ENCODE measurements around the gene PRM1.

PRM1 gene

DNA sequence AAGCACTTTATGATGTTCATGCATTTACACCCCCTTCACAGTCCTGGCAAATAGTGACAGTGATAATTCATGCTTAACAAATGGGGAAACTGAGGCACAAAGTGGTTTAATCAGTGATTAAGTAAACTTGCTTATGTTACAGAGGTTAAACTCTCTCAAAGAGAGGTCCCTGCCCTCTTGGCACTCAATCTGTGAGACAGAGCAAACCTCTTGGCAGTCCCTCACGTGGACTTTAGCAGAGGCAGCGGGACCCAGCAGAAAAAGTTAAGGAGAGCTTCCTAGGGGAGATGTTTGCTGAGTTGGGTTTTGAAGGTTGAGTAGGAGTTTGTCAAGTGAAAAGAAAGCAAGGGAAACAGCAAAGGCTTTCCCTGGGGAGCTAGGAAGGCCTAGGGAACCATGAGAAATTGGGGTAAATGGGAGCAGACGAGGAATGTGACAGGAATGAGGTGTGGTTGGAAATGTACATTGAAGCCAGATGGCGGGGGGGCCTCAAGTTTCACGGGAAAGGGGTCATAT is 35.9 kb downstream of the PRM1 start:
- Histone ChIP-seq H3K9ac (ENCODE audit: low read depth, low read length) (no peak overlapping the region), H3K4me1 (ENCODE audit: insufficient read depth, low read length) (no peaks in the 10 kb centered on the region), H3K9me3 (ENCODE audit: insufficient read depth, low read depth, low read length) (no peaks in the 10 kb centered on the region), H3K27ac (ENCODE audit: low read depth, low read length) (no peak overlapping the region), H3K36me3 (ENCODE audit: insufficient read depth, low read length) (no peaks in the 10 kb centered on the region), H3K27me3 (ENCODE audit: insufficient read depth, low read length) (no peaks in the 10 kb centered on the region), H3K4me3 (ENCODE audit: low read length) (no peak overlapping the region)
- WGBS: 84% methylated on average over 5 of the region's 5 CpGs

DNA sequence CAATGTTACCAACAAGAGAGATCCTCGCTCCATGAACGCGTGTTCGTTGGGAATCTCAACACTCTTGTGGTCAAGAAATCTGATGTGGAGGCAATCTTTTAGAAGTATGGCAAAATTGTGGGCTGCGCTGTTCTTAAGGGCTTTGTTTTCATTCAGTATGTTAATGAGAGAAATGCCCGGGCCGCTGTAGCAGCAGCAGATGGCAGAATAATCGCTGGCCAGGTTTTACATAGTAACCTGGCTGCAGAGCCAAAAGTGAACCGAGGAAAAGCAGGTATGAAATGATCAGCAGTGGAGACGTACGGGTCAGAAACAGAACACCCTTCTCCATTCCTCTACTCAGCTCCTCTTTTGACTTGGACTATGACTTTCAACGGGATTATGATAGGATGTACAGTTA is 38.5 kb downstream of the PRM1 start:
- no peak overlapping the region for H3K27ac ChIP-seq (ENCODE audit: low read depth, low read length)
- H3K4me1 ChIP-seq (ENCODE audit: insufficient read depth, low read length): no peaks in the 10 kb centered on the region
- WGBS: 88% methylated on average over 12 of the region's 12 CpGs
- no peaks in the 10 kb centered on the region for H3K36me3 ChIP-seq (ENCODE audit: insufficient read depth, low read length)
- H3K9me3 ChIP-seq (ENCODE audit: insufficient read depth, low read depth, low read length): no peaks in the 10 kb centered on the region
- no peaks in the 10 kb centered on the region for H3K27me3 ChIP-seq (ENCODE audit: insufficient read depth, low read length)
- no peak overlapping the region for H3K4me3 ChIP-seq (ENCODE audit: low read length)
- no peak overlapping the region for H3K9ac ChIP-seq (ENCODE audit: low read depth, low read length)

DNA sequence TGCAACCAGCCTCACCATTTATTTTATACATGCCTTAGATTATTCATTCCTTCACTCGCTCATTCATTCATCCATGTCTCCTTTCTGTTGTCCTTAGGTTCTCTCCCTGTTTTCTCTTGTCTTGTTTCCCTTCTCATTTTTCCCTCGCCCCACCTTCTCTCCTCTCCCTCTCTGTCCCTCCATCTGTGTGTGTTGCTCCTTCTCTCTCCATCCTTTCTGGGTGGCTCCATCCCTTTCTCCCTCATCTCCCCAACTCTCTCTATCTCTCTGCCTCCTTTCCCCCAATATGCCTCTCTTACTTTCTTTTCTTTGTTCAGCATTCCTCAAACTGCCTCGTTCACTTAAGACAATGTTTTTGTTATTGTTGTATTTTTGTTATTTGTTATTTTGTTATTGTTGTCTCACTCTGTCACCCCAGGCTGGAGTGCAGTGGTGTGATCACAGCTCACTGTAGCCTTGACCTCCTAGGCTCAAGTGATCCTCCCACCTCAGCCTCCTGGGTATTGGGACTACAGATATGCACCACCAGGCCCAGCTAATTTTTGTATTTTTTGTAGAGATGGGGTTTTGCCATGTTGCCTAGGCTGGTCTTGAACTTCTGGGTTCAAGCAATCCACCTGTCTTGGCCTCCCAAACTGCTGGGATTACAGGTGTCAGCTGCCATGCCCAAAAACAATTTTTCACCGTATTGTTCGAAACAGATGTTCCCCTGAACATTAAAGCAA is 39.5 kb downstream of the PRM1 start:
- H3K27ac ChIP-seq (ENCODE audit: low read depth, low read length): no peak overlapping the region
- no peaks in the 10 kb centered on the region for H3K36me3 ChIP-seq (ENCODE audit: insufficient read depth, low read length)
- H3K4me3 ChIP-seq (ENCODE audit: low read length): no peak overlapping the region
- no peaks in the 10 kb centered on the region for H3K4me1 ChIP-seq (ENCODE audit: insufficient read depth, low read length)
- no peaks in the 10 kb centered on the region for H3K27me3 ChIP-seq (ENCODE audit: insufficient read depth, low read length)
- WGBS: 95% methylated on average over 4 of the region's 5 CpGs
- H3K9me3 ChIP-seq (ENCODE audit: insufficient read depth, low read depth, low read length): no peaks in the 10 kb centered on the region
- H3K9ac ChIP-seq (ENCODE audit: low read depth, low read length): no peak overlapping the region

DNA sequence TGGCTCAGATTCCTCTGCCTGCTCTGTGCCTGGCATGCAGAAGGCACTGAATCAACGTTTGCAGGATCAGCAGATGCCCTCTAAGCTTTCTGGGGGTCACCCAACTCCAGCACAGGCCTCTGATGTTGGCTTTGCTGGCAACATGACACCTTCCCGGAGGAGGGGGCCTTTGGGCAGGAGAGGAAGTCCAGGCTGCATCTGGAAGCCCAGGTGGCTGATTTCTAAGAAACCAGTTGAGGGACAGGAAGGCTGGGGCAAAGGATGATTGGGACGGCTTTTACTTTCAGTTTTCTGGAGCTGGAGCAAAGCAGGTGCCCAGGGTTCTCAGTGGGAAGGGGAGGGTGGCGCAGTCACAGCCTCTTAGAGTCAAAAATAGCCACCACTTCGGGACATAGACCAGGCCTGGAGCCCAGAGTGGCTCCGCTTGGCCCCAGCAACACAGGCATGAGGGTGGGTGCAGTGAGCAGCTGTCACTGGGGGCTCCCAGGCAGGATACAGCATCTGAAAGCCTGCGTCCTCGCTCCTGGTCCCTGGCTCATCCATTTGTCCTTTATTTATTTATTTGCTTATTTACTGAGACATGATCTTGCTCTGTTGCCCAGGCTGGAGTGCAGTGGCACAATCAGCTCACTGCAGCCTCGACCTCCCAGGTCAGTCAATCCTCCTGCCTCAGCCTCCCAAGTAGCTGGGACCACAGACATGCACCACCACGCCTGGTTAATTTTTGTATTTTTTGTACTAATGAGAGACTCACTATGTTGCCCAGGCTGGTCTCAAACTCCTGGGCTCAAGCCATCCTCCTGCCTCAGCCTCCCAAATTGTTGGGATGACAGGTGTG is 40.3 kb downstream of the PRM1 start:
- WGBS: 89% methylated on average over 10 of the region's 10 CpGs
- Histone ChIP-seq H3K27ac (ENCODE audit: low read depth, low read length) (no peak overlapping the region), H3K9me3 (ENCODE audit: insufficient read depth, low read depth, low read length) (no peaks in the 10 kb centered on the region), H3K4me3 (ENCODE audit: low read length) (no peak overlapping the region), H3K4me1 (ENCODE audit: insufficient read depth, low read length) (no peaks in the 10 kb centered on the region), H3K36me3 (ENCODE audit: insufficient read depth, low read length) (no peaks in the 10 kb centered on the region), H3K9ac (ENCODE audit: low read depth, low read length) (no peak overlapping the region), H3K27me3 (ENCODE audit: insufficient read depth, low read length) (no peaks in the 10 kb centered on the region)

DNA sequence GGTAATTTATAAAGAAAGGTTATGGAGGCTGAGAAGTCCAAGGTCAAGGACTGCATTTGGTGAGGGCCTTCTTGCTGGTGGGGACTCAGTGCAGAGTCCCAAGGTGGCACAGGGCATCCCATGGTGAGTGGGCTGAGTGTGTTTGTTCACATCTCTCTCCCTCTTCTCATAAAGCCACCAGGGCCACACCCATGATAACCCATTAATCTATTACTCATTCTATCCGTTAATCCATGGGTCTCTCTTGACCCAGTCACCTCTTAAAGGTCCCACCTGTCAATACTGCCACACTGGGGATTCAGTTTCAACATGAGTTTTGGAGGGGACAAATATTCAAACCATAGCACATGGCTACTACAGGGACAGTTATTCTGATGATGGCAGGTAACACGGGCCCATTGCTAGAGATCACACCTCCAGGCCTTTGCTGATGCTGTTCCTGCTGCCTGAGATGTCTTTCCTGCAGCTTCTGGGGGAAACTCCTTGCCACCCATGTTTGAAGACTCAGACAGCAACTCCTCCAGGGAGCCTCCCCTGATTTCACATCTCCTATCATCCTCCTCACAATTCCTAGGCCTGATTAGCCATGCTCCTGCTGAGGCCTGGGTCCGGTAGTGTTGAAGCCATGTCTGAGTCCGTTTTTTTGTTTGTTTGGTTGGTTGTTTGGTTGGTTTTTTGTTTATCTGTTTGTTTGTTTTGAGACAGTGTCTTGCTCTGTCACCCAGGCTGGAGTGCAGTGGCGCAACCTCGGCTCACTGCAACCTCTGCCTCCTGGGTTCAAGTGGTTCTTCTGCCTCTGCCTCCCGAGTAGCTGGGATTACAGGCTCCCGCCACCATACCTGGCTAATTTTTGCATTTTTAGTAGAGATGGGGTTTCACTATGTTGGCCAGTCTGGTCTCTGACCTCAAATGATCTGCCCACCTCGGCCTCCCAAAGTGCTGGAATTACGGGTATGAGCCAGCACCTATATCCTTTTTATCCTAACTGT is 41.2 kb downstream of the PRM1 start:
- Histone ChIP-seq H3K4me3 (ENCODE audit: low read length) (no peak overlapping the region), H3K4me1 (ENCODE audit: insufficient read depth, low read length) (no peaks in the 10 kb centered on the region), H3K9me3 (ENCODE audit: insufficient read depth, low read depth, low read length) (no peaks in the 10 kb centered on the region), H3K36me3 (ENCODE audit: insufficient read depth, low read length) (no peaks in the 10 kb centered on the region), H3K9ac (ENCODE audit: low read depth, low read length) (no peak overlapping the region), H3K27me3 (ENCODE audit: insufficient read depth, low read length) (no peaks in the 10 kb centered on the region), H3K27ac (ENCODE audit: low read depth, low read length) (no peak overlapping the region)
- 92% methylated on average over 10 of the region's 10 CpGs for WGBS

DNA sequence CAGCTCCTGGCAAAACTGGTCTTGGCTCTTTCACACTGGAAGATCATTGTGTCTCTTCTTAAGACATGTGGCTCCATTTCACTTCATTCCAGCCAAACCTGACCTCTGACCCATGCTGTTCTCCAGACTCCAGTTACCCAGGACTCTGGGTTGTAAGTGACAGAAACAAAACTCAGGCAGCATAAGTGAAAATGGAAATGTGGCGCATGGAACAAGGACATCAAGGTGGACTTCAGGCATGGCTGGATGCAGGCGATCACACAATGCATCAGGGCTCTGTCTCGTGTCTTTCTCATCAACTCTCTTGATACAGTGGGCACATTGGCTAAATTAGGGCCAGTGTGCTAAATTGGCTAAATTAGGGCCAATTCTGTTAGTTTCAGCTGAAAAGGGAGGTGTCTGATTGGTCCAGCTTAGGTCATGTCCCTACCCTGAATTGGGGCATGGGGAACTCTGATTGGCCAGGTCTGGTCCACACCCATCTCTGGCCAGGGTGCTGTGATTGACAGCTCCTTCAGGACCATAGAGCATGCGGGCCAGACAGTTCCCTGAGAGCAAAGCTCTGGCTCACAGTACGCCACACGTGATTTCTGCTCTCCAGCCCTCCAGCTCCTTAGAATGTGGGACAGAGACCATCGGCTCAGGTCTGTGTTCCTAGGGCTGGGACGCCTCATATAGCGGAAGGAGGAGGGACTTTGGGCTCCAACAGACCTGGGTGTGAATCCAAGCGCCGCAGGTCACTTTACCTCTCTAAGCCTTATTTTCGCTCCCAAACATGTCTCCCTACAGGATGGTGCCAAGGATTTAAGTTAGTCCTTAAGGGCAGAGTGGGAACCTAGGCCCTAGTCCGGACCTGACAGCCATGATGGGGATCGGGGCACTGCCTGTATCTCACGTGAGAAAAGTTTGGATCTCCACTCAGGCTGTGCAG is 42.6 kb downstream of the PRM1 start:
- Histone ChIP-seq H3K9ac (ENCODE audit: low read depth, low read length) (no peak overlapping the region), H3K27me3 (ENCODE audit: insufficient read depth, low read length) (no peaks in the 10 kb centered on the region), H3K9me3 (ENCODE audit: insufficient read depth, low read depth, low read length) (no peaks in the 10 kb centered on the region), H3K36me3 (ENCODE audit: insufficient read depth, low read length) (no peaks in the 10 kb centered on the region), H3K4me3 (ENCODE audit: low read length) (no peak overlapping the region), H3K4me1 (ENCODE audit: insufficient read depth, low read length) (no peaks in the 10 kb centered on the region), H3K27ac (ENCODE audit: low read depth, low read length) (no peak overlapping the region)
- WGBS: 92% methylated on average over 15 of the region's 15 CpGs

DNA sequence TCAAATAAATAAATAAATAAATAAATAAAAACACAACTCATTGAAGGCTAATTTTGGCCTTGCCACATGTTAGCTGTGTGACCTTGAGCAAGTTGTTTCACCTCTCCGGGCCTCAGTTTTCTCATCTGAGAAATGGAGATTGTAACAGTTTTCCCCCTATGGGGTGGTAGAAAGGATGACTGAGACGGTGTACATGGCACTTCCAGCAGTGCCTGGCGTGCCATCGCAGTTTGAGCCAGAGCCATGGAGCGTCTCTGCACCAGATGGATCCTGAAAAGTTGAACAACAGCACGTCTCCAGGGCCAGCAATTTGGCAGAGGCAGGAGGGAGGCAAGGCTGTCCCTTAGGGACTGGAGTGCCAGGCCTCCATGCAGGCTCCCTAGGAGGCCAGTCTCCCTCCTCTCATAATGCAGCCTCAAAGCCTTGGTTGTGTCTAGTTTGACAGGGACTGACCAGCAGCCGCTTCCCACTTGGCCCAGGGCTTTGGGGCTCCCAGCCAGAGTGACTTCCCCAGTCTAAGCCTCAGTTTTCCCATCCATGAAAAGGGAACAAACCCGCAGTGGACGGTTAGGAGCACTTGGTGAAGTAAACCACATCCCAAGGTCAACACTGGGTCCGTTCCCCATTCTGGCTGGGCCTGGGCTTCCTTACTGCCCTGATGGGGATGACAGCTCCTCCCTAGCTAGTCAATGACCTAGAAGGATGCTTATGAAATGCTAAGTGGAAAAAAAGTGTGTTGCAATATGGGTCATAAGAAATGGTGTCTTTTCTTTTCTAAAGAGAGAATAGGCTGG is 44.5 kb downstream of the PRM1 start:
- no peaks in the 10 kb centered on the region for H3K4me1 ChIP-seq (ENCODE audit: insufficient read depth, low read length)

DNA sequence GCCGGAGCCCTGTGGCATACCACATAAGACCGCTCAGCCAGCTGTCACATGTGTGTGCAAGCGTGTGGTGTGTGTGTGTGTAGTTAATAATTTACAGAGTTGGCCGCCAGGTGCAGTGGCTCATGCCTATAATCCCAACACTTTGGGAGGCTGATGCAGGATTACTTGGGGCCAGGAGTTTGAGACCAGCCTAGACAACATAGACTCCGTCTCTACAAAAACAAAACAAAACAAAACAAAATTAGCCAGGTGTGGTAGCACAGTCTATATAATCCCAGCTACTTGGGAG is 45.5 kb downstream of the PRM1 start:
- 91% methylated on average over 5 of the region's 5 CpGs for WGBS
- no peaks in the 10 kb centered on the region for H3K4me1 ChIP-seq (ENCODE audit: insufficient read depth, low read length)
- H3K9me3 ChIP-seq (ENCODE audit: insufficient read depth, low read depth, low read length): no peaks in the 10 kb centered on the region

More for the DNA sequence above, 44.5 kb downstream of the PRM1 start:
- Histone ChIP-seq H3K27ac (ENCODE audit: low read depth, low read length) (no peak overlapping the region), H3K9me3 (ENCODE audit: insufficient read depth, low read depth, low read length) (no peaks in the 10 kb centered on the region), H3K36me3 (ENCODE audit: insufficient read depth, low read length) (no peaks in the 10 kb centered on the region), H3K9ac (ENCODE audit: low read depth, low read length) (no peak overlapping the region), H3K4me3 (ENCODE audit: low read length) (no peak overlapping the region), H3K27me3 (ENCODE audit: insufficient read depth, low read length) (no peaks in the 10 kb centered on the region)
- WGBS: 93% methylated on average over 10 of the region's 10 CpGs

DNA sequence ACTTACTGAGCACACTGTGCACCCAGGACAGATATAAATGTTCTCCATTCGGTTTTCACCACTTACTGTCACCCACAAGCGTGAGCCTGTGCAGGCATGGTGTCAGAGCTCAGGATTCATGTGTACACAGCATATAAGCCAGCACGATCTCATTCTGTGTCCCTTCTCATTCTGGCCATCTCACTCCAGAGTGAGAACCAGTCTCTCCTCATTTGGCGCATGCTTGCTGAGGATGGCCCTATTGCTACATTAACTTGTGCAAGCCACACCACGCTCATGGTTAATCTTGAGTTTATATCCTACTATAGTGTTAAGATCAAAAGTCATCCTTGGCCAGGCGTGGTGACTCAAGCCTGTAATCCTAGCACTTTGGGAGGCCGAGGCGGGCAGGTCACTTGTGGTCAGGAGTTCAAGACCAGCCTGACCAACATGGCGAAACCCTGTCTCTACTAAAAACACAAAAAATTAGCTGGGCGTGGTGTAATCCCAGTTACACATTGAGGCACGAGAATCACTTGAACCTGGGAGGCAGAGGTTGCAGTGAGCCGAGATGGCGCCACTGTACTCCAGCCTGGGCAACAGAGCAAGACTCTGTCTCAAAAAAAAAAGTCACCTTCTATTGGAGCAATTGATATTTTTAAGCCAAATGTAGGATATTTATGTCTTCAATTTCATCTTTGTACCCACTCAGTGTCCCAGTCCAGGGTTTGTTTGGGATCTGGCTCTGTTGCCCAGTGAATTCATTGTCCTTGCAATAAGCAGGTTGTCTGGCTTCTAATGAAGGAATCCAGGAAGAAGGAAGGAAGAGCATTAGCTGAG is 46.0 kb downstream of the PRM1 start:
- H3K27ac ChIP-seq (ENCODE audit: low read depth, low read length): no peak overlapping the region
- H3K9me3 ChIP-seq (ENCODE audit: insufficient read depth, low read depth, low read length): no peaks in the 10 kb centered on the region
- 94% methylated on average over 13 of the region's 13 CpGs for WGBS
- no peaks in the 10 kb centered on the region for H3K4me1 ChIP-seq (ENCODE audit: insufficient read depth, low read length)
- H3K27me3 ChIP-seq (ENCODE audit: insufficient read depth, low read length): no peaks in the 10 kb centered on the region
- no peaks in the 10 kb centered on the region for H3K36me3 ChIP-seq (ENCODE audit: insufficient read depth, low read length)
- H3K9ac ChIP-seq (ENCODE audit: low read depth, low read length): no peak overlapping the region
- no peak overlapping the region for H3K4me3 ChIP-seq (ENCODE audit: low read length)

More for the DNA sequence above, 45.5 kb downstream of the PRM1 start:
- H3K9ac ChIP-seq (ENCODE audit: low read depth, low read length): no peak overlapping the region
- no peaks in the 10 kb centered on the region for H3K36me3 ChIP-seq (ENCODE audit: insufficient read depth, low read length)
- no peak overlapping the region for H3K27ac ChIP-seq (ENCODE audit: low read depth, low read length)
- H3K4me3 ChIP-seq (ENCODE audit: low read length): no peak overlapping the region
- H3K27me3 ChIP-seq (ENCODE audit: insufficient read depth, low read length): no peaks in the 10 kb centered on the region

Measured in HUES64 (cell line).